TTC549 (cell line): ENCODE results near the gene GABRB3.

Source experiments
- FAIRE-seq: peaks from 2 replicates; lab custom pipeline; 2012; peaks lifted over from hg19 to GRCh38; lab: Jason Lieb, UNC

Gene GABRB3

GRCh38 chr15:26628879-26629529 is 143.9 kb downstream of the GABRB3 start:
- no peak for FAIRE-seq

GRCh38 chr15:26628071-26628470 is 144.8 kb downstream of the GABRB3 start:
- FAIRE-seq = no peak

DNA sequence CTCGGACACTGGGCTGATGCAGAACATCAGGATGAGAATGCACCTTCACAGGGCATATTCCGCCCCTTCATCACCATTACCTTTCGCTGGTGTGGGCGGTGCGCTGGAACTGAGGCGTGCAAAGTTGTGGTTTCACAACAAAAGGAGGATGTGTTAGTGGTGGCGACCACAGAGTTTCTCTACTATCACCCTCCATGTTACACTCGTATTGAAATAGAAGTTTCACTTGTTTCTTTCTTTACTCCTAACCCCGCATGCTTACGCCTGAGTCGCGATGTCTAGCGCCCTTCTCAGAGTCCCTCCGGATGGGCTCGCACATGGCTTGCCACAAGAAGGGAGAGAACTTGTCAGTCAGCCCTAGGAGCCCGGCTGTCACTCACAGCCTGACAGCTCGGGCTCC is 148.7 kb downstream of the GABRB3 start:
- no peak for FAIRE-seq

GRCh38 chr15:26623071-26623470 is 149.8 kb downstream of the GABRB3 start:
- FAIRE-seq = no peak

DNA sequence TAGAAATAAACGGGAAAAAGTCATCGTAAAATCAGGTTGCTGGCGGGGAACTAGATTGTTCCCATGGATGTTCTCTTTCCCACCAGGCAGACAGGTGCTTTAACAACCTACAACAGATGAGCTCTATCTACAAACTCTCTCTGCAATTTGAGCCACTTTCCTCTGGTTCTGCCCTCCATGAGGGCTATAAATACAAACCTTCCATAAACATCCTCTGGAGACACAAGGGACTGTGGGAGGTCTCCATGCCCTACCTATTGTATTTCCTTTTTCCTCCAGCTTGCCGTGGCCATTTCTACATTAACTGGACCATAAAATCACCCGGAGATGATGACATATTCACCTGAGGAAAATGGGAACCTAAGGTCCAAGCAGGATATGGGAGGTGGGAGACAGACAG is 151.1 kb downstream of the GABRB3 start:
- no peak for FAIRE-seq

- no peak for FAIRE-seq
These were observed 152.1 kb downstream of the GABRB3 start for GRCh38 chr15:26620528-26621458.

DNA sequence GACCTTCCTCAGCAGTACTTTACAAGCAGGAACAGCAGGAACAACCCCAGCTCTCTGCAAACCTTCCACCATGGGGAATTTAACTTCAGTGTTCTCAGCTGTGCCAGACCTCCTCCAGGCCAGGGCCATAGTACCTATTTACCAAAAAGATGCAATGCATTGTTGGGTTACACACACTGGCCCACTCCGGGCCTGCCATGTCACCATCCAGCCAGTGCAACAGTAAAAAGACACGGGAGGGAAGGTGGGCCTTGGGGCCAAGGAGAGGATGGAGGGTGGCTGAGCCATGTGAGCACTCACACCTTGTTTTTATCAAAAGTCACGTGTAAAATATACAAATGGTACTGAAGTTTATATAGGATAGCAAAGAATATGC is 157.0 kb downstream of the GABRB3 start:
- FAIRE-seq = no peak

DNA sequence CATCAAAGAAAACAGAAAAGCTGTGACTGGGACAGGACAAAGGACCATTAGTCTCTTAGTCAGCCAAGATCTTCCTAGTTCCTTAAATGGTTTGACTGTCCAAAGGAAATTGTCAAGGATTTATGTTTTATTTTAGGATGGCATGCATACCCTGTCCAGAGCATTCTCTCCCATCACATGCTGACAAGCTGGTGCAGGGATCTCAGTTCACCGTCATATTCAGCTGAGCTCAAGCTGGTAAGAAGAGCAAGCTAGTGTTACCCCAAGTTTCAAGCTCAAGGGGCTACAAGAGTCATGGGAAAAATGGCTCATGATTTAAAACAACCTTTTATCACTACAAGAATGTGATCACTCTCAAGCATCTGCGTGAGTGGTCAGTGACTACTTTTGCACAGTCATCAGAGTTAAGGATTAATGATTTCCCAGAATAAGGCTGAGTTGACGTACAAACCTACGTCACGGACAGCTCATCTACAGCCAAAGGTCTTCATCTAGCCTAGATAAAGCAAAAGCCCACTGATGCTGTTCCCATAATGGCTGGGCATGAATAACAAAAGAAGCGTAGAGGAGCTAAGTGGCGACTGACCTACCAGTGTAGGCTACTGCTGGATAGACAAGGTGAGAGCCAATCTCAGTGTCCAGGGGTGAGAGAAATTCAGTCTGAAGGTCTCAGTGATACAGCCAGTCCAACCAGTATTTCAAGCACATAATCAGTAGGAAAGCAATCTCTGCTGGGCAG is 157.5 kb downstream of the GABRB3 start:
- no peak for FAIRE-seq

GRCh38 chr15:26614734-26615133 is 158.1 kb downstream of the GABRB3 start:
- FAIRE-seq = no peak

- FAIRE-seq = no peak
These were observed 174.2 kb downstream of the GABRB3 start for GRCh38 chr15:26598704-26599103.

GRCh38 chr15:26595611-26596010 is 177.3 kb downstream of the GABRB3 start:
- no peak for FAIRE-seq

DNA sequence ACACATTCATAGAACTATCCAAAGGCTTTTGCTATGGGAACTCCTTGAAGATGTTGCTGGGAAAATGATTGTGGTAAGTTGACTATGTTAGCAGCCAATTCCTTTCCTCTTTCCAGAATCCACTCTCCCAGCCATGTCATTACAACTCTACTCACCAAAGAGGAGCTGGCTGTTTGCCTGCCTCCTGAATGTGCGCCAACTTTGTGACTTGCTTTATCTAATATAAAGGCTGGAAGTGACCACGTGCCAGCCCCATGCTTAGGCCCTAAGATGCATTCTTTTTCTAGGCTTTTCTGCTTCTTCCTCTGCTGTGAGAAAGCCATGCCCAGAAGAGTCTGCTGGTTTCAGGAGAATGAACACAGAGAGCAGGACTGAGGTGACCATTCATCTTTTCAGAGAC is 182.2 kb downstream of the GABRB3 start:
- no peak for FAIRE-seq

DNA sequence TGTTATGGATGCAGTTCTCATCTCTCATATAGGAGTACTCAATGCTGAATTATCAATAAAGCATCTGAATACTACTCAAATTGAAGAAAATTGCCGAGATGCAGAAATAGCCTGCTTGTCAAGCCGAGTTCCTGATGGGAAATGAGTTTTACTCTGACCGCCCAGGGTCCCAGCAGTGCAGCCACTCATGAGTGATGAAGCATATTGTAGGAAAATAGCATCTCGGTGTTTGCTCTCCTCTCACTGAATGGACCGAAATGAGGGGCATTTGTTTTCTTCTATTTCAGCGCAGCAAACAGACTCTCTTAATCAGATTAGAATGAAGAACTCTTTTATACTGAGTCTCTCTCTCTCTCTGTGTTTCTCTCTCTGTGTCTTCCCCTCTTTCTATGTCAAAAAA is 190.0 kb downstream of the GABRB3 start:
- FAIRE-seq = no peak

DNA sequence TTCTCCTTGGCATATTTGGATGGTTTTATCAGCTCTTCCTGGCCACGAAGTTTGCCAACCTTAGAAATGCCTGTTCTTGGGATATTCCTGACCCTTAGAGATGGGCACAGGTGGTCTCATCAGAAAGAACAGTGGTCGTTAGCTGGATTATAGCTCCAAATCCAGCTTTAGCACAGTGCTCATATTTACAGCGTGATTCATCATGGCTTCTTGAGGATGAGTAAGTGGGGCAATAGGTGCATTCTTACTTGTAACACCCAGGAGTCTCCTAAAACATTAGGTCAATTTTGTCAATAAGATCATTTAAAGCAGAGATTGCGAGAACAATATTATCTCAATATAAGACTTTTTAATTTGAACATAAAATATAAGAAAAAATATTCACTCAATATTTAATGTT is 191.9 kb downstream of the GABRB3 start:
- FAIRE-seq = no peak

- no peak for FAIRE-seq
These were observed 200.1 kb downstream of the GABRB3 start for GRCh38 chr15:26572602-26573350.

DNA sequence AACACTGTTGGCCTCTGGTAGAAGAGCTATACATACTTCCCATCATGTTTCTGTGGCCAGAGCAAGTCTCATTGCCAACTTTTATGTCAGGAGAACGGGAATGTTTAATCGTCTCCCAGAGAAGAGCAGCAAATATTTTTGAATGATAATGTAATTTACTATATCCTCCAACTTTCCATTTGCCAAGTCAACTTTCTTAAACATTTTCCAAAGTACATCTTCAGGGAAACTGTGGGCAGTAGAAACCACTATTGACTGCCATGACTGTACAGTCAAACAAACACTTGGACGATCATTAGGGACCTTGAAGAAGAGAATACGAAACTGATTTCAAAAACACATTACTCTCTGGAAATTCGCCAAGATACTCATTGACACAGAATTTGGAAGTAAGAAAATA is 201.5 kb downstream of the GABRB3 start:
- no peak for FAIRE-seq

GRCh38 chr15:26565542-26565941 is 207.3 kb downstream of the GABRB3 start:
- FAIRE-seq = no peak

- no peak for FAIRE-seq
These were observed 208.5 kb downstream of the GABRB3 start for GRCh38 chr15:26564361-26564760.

GRCh38 chr15:26562336-26562735 is 210.5 kb downstream of the GABRB3 start:
- FAIRE-seq = no peak

- FAIRE-seq = no peak
These were observed 211.0 kb downstream of the GABRB3 start for GRCh38 chr15:26561896-26562295.

DNA sequence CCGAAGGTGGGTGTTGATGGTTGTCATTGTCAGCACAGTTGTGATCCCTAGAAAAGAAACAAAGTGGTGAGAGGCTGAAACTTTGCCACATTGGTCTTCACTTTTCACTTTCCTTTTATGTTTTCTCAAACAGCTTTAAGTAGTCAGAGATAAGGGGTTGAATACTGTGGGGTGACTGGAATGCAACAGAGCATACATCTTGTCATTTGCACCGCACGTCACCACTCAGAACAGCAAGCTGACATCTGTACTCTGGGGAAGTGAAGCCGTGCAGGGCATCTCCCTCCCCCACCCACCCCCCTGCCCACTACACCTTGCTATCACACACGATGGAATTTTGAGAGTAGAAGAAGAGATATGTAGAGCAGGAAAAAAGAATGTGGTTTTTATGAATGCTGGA is 211.7 kb downstream of the GABRB3 start:
- FAIRE-seq = no peak

DNA sequence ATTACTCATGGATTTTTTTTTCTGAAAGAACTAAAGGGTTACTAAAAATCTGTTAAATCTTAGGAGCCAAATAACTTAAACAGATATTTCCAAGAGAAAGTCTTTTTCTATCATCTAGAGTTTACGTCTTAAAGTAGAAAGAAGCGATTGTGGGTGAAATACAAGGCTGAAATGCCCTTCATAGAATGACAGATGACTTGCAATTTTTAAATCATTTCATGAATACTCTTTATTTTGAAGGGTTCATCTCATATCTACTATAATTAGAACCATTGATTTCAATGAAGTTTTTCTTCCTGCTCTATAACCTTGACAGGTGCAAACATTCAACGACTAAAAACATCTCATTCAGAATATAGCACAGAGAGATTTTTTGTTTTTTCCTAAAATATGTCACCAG is 217.0 kb downstream of the GABRB3 start:
- FAIRE-seq = no peak
